ENCODE results near the gene CAB39.

- TF ChIP-seq, protein P1, sequence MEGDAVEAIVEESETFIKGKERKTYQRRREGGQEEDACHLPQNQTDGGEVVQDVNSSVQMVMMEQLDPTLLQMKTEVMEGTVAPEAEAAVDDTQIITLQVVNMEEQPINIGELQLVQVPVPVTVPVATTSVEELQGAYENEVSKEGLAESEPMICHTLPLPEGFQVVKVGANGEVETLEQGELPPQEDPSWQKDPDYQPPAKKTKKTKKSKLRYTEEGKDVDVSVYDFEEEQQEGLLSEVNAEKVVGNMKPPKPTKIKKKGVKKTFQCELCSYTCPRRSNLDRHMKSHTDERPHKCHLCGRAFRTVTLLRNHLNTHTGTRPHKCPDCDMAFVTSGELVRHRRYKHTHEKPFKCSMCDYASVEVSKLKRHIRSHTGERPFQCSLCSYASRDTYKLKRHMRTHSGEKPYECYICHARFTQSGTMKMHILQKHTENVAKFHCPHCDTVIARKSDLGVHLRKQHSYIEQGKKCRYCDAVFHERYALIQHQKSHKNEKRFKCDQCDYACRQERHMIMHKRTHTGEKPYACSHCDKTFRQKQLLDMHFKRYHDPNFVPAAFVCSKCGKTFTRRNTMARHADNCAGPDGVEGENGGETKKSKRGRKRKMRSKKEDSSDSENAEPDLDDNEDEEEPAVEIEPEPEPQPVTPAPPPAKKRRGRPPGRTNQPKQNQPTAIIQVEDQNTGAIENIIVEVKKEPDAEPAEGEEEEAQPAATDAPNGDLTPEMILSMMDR (IDR thresholded peaks at IDR 0.05; ENCODE audit: insufficient read depth, low read length): no peak
- TF ChIP-seq POLR2AphosphoS5 (IDR thresholded peaks at IDR 0.05; ENCODE audit: low read depth): no peak
These were observed 36.5 kb downstream of the CAB39 start for GRCh38 chr2:230749111-230749510.
